Measurements from ENCODE around the gene MAP2K2. TPM values are rescaled to one million over a fixed set of nuclear protein-coding genes. Genes with fewer than 3 reads are reported as not detected.
A peak's percentile ranks its signal among the peaks of the same experiment; 100 is the strongest.

Gene MAP2K2
- total and polyA plus RNA-seq, 10 donors, result 95.3 to 165 (median 116) TPM

DNA sequence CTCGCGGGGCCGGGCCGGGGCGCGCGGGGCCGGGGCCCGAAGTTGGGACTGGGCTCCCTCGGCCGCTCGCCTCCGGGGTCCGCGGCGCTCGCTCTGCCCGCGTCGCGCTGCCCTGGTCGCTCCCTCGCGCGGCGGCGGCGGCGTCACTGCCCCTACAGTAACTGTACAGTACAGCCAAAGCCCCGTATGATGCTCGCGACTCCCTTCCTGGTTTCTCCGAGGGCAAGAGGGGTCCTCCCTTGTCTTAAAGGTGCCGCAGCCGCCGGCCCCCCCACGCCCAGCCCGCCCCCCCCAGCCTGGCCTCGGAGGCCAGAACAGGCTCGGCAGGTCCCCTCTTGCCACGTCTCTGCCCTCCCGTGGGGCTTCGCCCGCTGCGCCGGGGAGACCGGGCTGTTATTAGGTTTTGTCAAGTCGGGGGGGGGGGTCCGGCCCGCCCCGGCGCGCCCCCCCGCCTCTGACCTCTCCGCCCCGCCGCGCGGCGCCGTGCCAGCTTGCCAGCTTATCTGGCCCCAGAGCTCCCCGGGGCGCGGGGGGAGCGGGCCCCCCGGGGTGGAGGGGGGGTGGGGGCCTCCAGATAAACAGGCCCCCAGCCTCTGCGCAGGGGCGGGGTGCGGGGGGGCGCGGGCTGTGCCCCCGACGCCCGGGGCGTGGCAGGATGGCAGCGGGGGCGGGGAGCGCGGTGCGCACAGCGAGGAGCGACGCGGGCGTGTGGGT lies 57.1 kb downstream of the MAP2K2 start, which contains the start of gene ZBTB7A:
Gene ZBTB7A (minus strand): TSS at position 218 of the 714 bp plus-strand sequence. CDS start 11,667 bp downstream, outside the sequence.
- intact Hi-C loops (cut with DNase I; ENCODE audit: low total_unique reads), result loop anchor here (10.0 kb wide), 2 partner anchors 48 to 62 kb away; partner anchors contain the start of gene PIAS4
- H3K4me3 ChIP-seq, result peak within 1 kb of the TSS; percentile 68 to 99 (median 96)
- no peaks in the 10 kb centered on the region for H3K27me3 ChIP-seq (replicated peaks in 1 of 7)
- H3K9me3 ChIP-seq, result no peaks in the 10 kb centered on the region
- WGBS, 5 donors, result 0 to 2% (median 1%) methylated on average over 11 to 81 of the region's 85 CpGs
- peak; percentile 97 for DNase-seq
- H3K36me3 ChIP-seq, result peaks cover 0 to 21% (median 0%) of the 10 kb centered on the region in 6 donors
- TF ChIP-seq, protein P1, sequence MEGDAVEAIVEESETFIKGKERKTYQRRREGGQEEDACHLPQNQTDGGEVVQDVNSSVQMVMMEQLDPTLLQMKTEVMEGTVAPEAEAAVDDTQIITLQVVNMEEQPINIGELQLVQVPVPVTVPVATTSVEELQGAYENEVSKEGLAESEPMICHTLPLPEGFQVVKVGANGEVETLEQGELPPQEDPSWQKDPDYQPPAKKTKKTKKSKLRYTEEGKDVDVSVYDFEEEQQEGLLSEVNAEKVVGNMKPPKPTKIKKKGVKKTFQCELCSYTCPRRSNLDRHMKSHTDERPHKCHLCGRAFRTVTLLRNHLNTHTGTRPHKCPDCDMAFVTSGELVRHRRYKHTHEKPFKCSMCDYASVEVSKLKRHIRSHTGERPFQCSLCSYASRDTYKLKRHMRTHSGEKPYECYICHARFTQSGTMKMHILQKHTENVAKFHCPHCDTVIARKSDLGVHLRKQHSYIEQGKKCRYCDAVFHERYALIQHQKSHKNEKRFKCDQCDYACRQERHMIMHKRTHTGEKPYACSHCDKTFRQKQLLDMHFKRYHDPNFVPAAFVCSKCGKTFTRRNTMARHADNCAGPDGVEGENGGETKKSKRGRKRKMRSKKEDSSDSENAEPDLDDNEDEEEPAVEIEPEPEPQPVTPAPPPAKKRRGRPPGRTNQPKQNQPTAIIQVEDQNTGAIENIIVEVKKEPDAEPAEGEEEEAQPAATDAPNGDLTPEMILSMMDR (IDR thresholded peaks at IDR 0.05 in 8 of 11, conservative IDR thresholded peaks at IDR 0.05 in 3 of 11), result no peak
- TF ChIP-seq POLR2A (IDR thresholded peaks at IDR 0.05) (no peak), POLR2AphosphoS5 (IDR thresholded peaks at IDR 0.05) (peak; percentile 81 to 87 (median 84))
- peak within 1 kb of the TSS; percentile 97 to 99 (median 98) for H3K27ac ChIP-seq
- H3K4me1 ChIP-seq, result peaks cover 33 to 63% (median 53%) of the 10 kb centered on the region in 6 donors

DNA sequence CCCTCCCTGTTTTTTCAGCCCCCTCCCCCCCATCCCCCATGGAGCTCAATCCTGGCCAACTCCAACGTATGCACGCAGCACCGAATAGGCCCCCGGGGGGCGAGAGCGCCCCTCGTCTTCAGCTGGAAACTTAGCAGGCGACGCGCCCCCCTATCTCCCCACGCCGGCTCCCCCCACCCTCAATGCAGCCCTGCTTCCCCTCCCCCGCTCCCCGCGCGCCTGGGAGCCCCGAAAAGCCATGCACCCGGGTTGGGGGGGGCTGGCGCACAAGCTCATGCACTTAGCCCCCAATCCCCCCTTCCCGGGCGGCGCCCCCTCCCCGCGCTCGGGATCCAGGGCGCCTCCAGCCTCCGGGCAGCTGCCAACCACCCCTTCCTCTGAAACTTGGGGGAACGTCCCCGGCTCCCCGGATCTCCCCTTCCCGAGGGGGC lies 57.7 kb downstream of the MAP2K2 start:
- peaks cover 39 to 69% (median 59%) of the 10 kb centered on the region in 6 donors for H3K4me1 ChIP-seq

DNA sequence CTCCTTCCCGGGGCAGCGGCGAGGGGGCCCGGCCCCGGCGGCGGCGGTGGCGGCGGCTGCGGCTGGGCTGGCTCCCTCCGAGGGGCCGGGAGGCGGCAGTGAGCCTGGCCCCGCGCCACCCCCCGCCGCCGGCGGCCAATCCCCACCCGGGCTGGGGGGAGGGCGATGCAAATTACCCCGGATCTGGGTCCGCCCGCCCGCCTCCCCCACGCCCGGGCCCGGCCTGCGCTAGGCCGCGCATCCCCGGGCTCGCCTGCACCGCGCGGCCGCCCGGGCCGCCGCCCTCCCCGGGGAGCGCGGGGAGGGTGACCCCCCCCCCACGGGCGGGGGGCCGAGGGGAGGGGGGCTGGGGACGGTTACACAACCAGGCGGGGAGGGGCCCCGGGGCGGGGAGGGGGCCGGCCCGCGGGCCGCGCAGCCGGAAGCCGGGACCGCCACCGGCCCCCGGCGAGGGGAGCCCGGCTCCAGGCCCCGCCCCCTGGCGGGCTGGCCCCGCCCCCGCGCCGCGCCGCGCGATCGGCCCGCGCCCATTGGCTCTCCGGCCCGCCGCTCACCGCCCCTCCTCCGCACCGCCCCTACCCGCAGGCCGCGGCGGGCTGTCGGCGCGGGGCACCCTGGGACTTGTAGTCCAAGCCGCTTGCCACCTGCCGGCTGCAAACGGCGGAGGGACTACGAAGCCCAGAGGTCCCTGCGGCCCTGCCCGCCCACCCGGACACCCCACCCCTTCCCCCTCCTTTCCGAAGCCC lies 58.3 kb downstream of the MAP2K2 start:
- no peaks in the 10 kb centered on the region for H3K9me3 ChIP-seq
- DNase-seq, result peak; percentile 98
- peak overlapping the region; percentile 68 to 99 (median 96) for H3K4me3 ChIP-seq
- TF ChIP-seq POLR2A (IDR thresholded peaks at IDR 0.05) (peak in 1 of 3 donors; percentile 49), POLR2AphosphoS5 (IDR thresholded peaks at IDR 0.05) (peak in 2 of 3 donors; percentile 66 to 81)
- TF ChIP-seq, protein P1 (IDR thresholded peaks at IDR 0.05 in 8 of 11, conservative IDR thresholded peaks at IDR 0.05 in 3 of 11), result peak in 2 of 11 experiments; percentile 31 to 40
- peak overlapping the region in 7 of 8 donors; percentile 98 to 99 (median 99) for H3K27ac ChIP-seq
- H3K4me1 ChIP-seq, result peaks cover 45 to 75% (median 65%) of the 10 kb centered on the region in 6 donors
- 0 to 3% (median 1%) methylated on average over 5 to 98 of the region's 98 CpGs for WGBS, 5 donors
- intact Hi-C loops (cut with DNase I; ENCODE audit: low total_unique reads), result loop anchor here (10.0 kb wide), 2 partner anchors 49 to 61 kb away; partner anchors contain the start of gene PIAS4
- peaks cover 0 to 24% (median 0%) of the 10 kb centered on the region in 6 donors for H3K36me3 ChIP-seq
- no peaks in the 10 kb centered on the region for H3K27me3 ChIP-seq (replicated peaks in 1 of 7)

More for the DNA sequence above, 57.7 kb downstream of the MAP2K2 start:
- no peaks in the 10 kb centered on the region for H3K27me3 ChIP-seq (replicated peaks in 1 of 7)
- TF ChIP-seq POLR2AphosphoS5 (IDR thresholded peaks at IDR 0.05) (peak in 1 of 3 donors; percentile 2), POLR2A (IDR thresholded peaks at IDR 0.05) (no peak)
- TF ChIP-seq, protein P1 (IDR thresholded peaks at IDR 0.05 in 8 of 11, conservative IDR thresholded peaks at IDR 0.05 in 3 of 11), result peak in 1 of 11 experiments; percentile 14
- H3K9me3 ChIP-seq, result no peaks in the 10 kb centered on the region
- peak overlapping the region; percentile 97 to 99 (median 98) for H3K27ac ChIP-seq
- H3K4me3 ChIP-seq, result peak overlapping the region; percentile 68 to 99 (median 96)
- peaks cover 0 to 24% (median 0%) of the 10 kb centered on the region in 6 donors for H3K36me3 ChIP-seq
- intact Hi-C loops (cut with DNase I; ENCODE audit: low total_unique reads), result loop anchor here (10.0 kb wide), 2 partner anchors 49 to 61 kb away; partner anchors contain the start of gene PIAS4
- peak; percentile 94 for DNase-seq
- WGBS, 5 donors, result 0 to 1% (median 1%) methylated on average over 4 to 31 of the region's 31 CpGs
